H9 (cell line): Measurements from ENCODE around the gene KCNG3. TPM values are rescaled to one million over a fixed set of nuclear protein-coding genes. Genes with fewer than 3 reads are reported as not detected.

ENCODE experiments used
- DNase-seq: peaks from one replicate; pipeline ENCODE4 v3.0.0-alpha.2; 2017
- H2AFZ ChIP-seq: one replicate; pipeline ENCODE4 v1.6.1; 2013; ENCODE audit warnings: mild to moderate bottlenecking, low read length, control low read depth, moderate library complexity
- H2AK5ac ChIP-seq: 2 replicates; pipeline ENCODE4 v1.6.1; 2013; ENCODE audit warnings: low read length, control low read depth, mixed read lengths; ENCODE audit not compliant: insufficient read length
- H2BK120ac ChIP-seq: one replicate; pipeline ENCODE4 v1.6.1; 2013; ENCODE audit warnings: low read depth, mild to moderate bottlenecking, low read length, control low read depth, inconsistent platforms; ENCODE audit not compliant: poor library complexity, severe bottlenecking
- H2BK12ac ChIP-seq: 2 replicates; pipeline ENCODE4 v1.6.1; 2013; ENCODE audit warnings: low read length, control low read depth, mixed read lengths, low read depth; ENCODE audit not compliant: insufficient read length
- H2BK15ac ChIP-seq: 2 replicates; pipeline ENCODE4 v1.6.1; 2013; ENCODE audit warnings: low read depth, low read length, control low read depth
- H2BK20ac ChIP-seq: one replicate; pipeline ENCODE4 v1.6.1; 2013; ENCODE audit warnings: low read depth, mild to moderate bottlenecking, low read length, control low read depth, inconsistent platforms; ENCODE audit not compliant: poor library complexity, severe bottlenecking
- H2BK5ac ChIP-seq: 2 replicates; pipeline ENCODE4 v1.6.1; 2013; ENCODE audit warnings: low read length, control low read depth, mixed read lengths; ENCODE audit not compliant: insufficient read length
- H3K14ac ChIP-seq: 2 replicates; pipeline ENCODE4 v1.6.1; 2013; ENCODE audit warnings: low read length, control low read depth; ENCODE audit not compliant: insufficient read depth
- H3K18ac ChIP-seq: 2 replicates; pipeline ENCODE4 v1.6.1; 2013; ENCODE audit warnings: low read depth, mild to moderate bottlenecking, mixed read lengths, low read length, control low read depth; ENCODE audit not compliant: insufficient read length
- H3K23ac ChIP-seq: 2 replicates; pipeline ENCODE4 v1.6.1; 2013; ENCODE audit warnings: low read length, control low read depth, mixed read lengths, low read depth; ENCODE audit not compliant: insufficient read length
- H3K23me2 ChIP-seq: 2 replicates; pipeline ENCODE4 v1.6.1; 2013; ENCODE audit warnings: low read depth, mild to moderate bottlenecking, mixed read lengths, low read length, control low read depth; ENCODE audit not compliant: insufficient read length, poor library complexity, severe bottlenecking
- H3K27ac ChIP-seq: 2 replicates; pipeline ENCODE4 v1.5.1; 2013; ENCODE audit warnings: low read length, control low read depth, mixed read lengths, low read depth; ENCODE audit not compliant: insufficient read length
- H3K27me3 ChIP-seq: 2 replicates; pipeline ENCODE4 v1.6.1; 2013; ENCODE audit warnings: low read length, control low read depth, inconsistent platforms; ENCODE audit not compliant: insufficient read depth
- H3K4ac ChIP-seq: 2 replicates; pipeline ENCODE4 v1.6.1; 2013; ENCODE audit warnings: low read depth, mild to moderate bottlenecking, control low read depth, inconsistent platforms, low read length, moderate library complexity
- H3K4me1 ChIP-seq: 2 replicates; pipeline ENCODE4 v1.6.1; 2013; ENCODE audit warnings: low read length, control low read depth, inconsistent platforms; ENCODE audit not compliant: insufficient read depth
- H3K4me2 ChIP-seq: 2 replicates; pipeline ENCODE4 v1.6.1; 2013; ENCODE audit warnings: low read length, control low read depth, mixed read lengths; ENCODE audit not compliant: insufficient read length, insufficient read depth
- H3K56ac ChIP-seq: 2 replicates; pipeline ENCODE4 v1.6.1; 2013; ENCODE audit warnings: low read depth, mild to moderate bottlenecking, mixed read lengths, low read length, control low read depth; ENCODE audit not compliant: insufficient read length
- H3K79me1 ChIP-seq: 2 replicates; pipeline ENCODE4 v1.6.1; 2013; ENCODE audit warnings: low read depth, mild to moderate bottlenecking, moderate library complexity, low read length, control low read depth, inconsistent platforms; ENCODE audit not compliant: insufficient read depth, poor library complexity, severe bottlenecking
- H3K79me2 ChIP-seq: 2 replicates; pipeline ENCODE4 v1.6.1; 2013; ENCODE audit warnings: low read length, control low read depth, inconsistent platforms; ENCODE audit not compliant: insufficient read depth
- H3K9ac ChIP-seq: 2 replicates; pipeline ENCODE4 v1.6.1; 2013; ENCODE audit warnings: low read length, control low read depth, mixed read lengths; ENCODE audit not compliant: insufficient read length; ENCODE audit errors: extremely low read depth
- H3K9me3 ChIP-seq: one replicate; pipeline ENCODE4 v1.6.1; 2013; ENCODE audit warnings: low read depth, low read length, inconsistent platforms; ENCODE audit not compliant: control insufficient read depth
- H3T11ph ChIP-seq: one replicate; pipeline ENCODE4 v1.6.1; 2013; ENCODE audit warnings: mild to moderate bottlenecking, low read length, control low read depth, inconsistent platforms
- H4K20me1 ChIP-seq: one replicate; pipeline ENCODE4 v1.6.1; 2013; ENCODE audit not compliant: control insufficient read depth, insufficient read length, insufficient read depth
- H4K5ac ChIP-seq: 2 replicates; pipeline ENCODE4 v1.6.1; 2013; ENCODE audit warnings: low read depth, mild to moderate bottlenecking, mixed read lengths, low read length, control low read depth; ENCODE audit not compliant: insufficient read length
- H4K8ac ChIP-seq: replicated peaks from 2 replicates; pipeline ENCODE4 v1.6.1; 2013; ENCODE audit warnings: low read length, control low read depth, mixed read lengths, low read depth; ENCODE audit not compliant: insufficient read length
- H4K91ac ChIP-seq: 2 replicates; pipeline ENCODE4 v1.6.1; 2013; ENCODE audit warnings: low read depth, mild to moderate bottlenecking, moderate library complexity, mixed read lengths, low read length, control low read depth; ENCODE audit not compliant: insufficient read length
- H3K27ac Mint-ChIP-seq, 3 experiments: 2 replicates in 2 of 3; 3 replicates in 1 of 3; pipeline ENCODE4 v1.8.0; 2020 to 2021; ENCODE audit warnings: mixed read lengths in 3 of 3, mild to moderate bottlenecking in 1 of 3, moderate library complexity in 1 of 3
- H3K27me3 Mint-ChIP-seq: 2 replicates; pipeline ENCODE4 v1.8.0; 2021; ENCODE audit warnings: low read depth, mild to moderate bottlenecking, moderate library complexity, mixed read lengths
- H3K36me3 Mint-ChIP-seq, 3 experiments: 2 replicates in 2 of 3; 3 replicates in 1 of 3; pipeline ENCODE4 v1.8.0; 2020 to 2021; ENCODE audit warnings: low read depth in 3 of 3, mixed read lengths in 3 of 3; ENCODE audit not compliant: insufficient read depth in 1 of 3
- H3K4me1 Mint-ChIP-seq, 2 experiments: 2 replicates each; pipeline ENCODE4 v1.8.0; 2020; ENCODE audit warnings: mixed read lengths in 2 of 2
- H3K4me3 Mint-ChIP-seq, 2 experiments: 2 replicates in 1 of 2; 3 replicates in 1 of 2; pipeline ENCODE4 v1.8.0; 2020 to 2021; ENCODE audit warnings: mild to moderate bottlenecking in 2 of 2, mixed read lengths in 2 of 2, moderate library complexity in 1 of 2
- H3K9me3 Mint-ChIP-seq, 2 experiments: 2 replicates in 1 of 2; 3 replicates in 1 of 2; pipeline ENCODE4 v1.8.0; 2020; ENCODE audit warnings: mild to moderate bottlenecking in 2 of 2, mixed read lengths in 2 of 2, moderate library complexity in 1 of 2
- WGBS: extraction: QIAGEN DNeasy Blood & Tissue Kit; methylation state at CpG from one replicate; pipeline ENCODE4 v1.1.7; 2013; ENCODE audit warnings: missing lambda C conversion rate, low lambda C conversion rate, mixed read lengths; ENCODE audit not compliant: insufficient read length; ENCODE audit errors: extremely low coverage; 5-methylcytosine and 5-hydroxymethylcytosine counted together
- total RNA-seq: library from RNA; stranded (reverse); gene quantifications from 2 replicates; pipeline ENCODE4 v1.2.1, GENCODE V29; 2021
- TF ChIP-seq, protein P1 (sequence below): fragments of 200-600 bp; sonication (generic); conservative IDR thresholded peaks from 3 replicates; pipeline ENCODE4 v1.8.0; 2021; ENCODE audit warnings: antibody characterized with exemption, mild to moderate bottlenecking

The KCNG3 gene
- total RNA-seq, 1 experiment from 2014 or later, result 16.5 TPM

DNA sequence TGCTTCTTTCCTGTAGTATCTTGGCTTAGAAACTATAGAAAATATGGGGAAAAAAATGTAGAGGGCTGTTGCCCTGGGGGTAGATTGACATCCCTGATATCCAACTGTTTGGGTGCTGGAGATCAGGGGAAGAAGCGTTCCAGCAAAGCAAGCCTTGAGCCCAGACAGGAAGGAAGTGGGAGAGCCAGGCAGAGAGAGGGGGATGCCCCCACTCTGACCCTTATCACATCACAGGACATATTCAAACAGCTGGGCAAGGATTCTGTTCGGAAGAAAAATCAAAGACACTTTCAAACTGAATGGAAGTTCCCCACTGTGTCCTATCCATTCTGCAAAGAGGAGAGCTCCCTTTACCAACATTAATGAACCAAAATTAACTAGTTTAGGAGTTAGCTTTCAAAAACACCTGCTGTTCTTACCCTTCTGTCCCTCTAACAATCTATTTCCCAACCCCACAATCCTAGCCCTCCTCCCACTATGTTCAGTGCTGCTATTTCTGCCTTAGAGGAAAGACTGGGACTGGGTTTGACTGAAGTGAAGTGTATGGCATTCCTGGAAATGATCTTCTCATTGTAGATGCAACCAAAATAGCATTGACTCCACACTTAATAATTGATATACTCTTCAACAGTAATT is 16.9 kb upstream of the KCNG3 start:
- no peak overlapping the region for H3K27ac ChIP-seq
- H2AFZ ChIP-seq, result no peak overlapping the region
- H3K9me3 ChIP-seq, result no peaks in the 10 kb centered on the region

More for the DNA sequence above, 16.9 kb upstream of the KCNG3 start:
- Mint-ChIP-seq H3K36me3 (peaks cover 0 to 2% (median 0%) of the 10 kb centered on the region in 3 experiments; a peak in 1 of 7 replicates), H3K4me3 (no peak overlapping the region), H3K27ac (peak overlapping the region; percentile 5 to 48 (median 30); a peak in 2 of 7 replicates), H3K27me3 (no peaks in the 10 kb centered on the region), H3K9me3 (no peaks in the 10 kb centered on the region), H3K4me1 (peaks cover 24 to 25% of the 10 kb centered on the region in 2 experiments)
- no CpG with 5 or more reads among the region's 2 CpGs for WGBS
- Histone ChIP-seq H4K5ac (no peak overlapping the region), H3K4ac (no peak overlapping the region), H2BK120ac (no peak overlapping the region), H3K23me2 (no peaks in the 10 kb centered on the region), H3K56ac (no peak overlapping the region), H4K8ac (no peak overlapping the region), H3K27me3 (no peaks in the 10 kb centered on the region), H3K18ac (no peak overlapping the region), H3K4me1 (no peaks in the 10 kb centered on the region; the same call in 1 of the 2 replicates), H3K79me2 (no peaks in the 10 kb centered on the region), H4K20me1 (no peaks in the 10 kb centered on the region), H2BK20ac (no peak overlapping the region), H2BK5ac (no peak overlapping the region), H2BK15ac (no peak overlapping the region), H4K91ac (no peak overlapping the region), H3K4me2 (no peak overlapping the region), H2AK5ac (no peak overlapping the region), H3K79me1 (no peaks in the 10 kb centered on the region), H3T11ph (no peak overlapping the region), H3K14ac (no peak overlapping the region), H3K23ac (no peak overlapping the region), H2BK12ac (no peak overlapping the region), H3K9ac (no peak overlapping the region)
- DNase-seq, result no peak
- TF ChIP-seq, protein P1, sequence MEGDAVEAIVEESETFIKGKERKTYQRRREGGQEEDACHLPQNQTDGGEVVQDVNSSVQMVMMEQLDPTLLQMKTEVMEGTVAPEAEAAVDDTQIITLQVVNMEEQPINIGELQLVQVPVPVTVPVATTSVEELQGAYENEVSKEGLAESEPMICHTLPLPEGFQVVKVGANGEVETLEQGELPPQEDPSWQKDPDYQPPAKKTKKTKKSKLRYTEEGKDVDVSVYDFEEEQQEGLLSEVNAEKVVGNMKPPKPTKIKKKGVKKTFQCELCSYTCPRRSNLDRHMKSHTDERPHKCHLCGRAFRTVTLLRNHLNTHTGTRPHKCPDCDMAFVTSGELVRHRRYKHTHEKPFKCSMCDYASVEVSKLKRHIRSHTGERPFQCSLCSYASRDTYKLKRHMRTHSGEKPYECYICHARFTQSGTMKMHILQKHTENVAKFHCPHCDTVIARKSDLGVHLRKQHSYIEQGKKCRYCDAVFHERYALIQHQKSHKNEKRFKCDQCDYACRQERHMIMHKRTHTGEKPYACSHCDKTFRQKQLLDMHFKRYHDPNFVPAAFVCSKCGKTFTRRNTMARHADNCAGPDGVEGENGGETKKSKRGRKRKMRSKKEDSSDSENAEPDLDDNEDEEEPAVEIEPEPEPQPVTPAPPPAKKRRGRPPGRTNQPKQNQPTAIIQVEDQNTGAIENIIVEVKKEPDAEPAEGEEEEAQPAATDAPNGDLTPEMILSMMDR, result no peak
